ENCODE measurements around the gene PDK2.

PDK2 gene

DNA sequence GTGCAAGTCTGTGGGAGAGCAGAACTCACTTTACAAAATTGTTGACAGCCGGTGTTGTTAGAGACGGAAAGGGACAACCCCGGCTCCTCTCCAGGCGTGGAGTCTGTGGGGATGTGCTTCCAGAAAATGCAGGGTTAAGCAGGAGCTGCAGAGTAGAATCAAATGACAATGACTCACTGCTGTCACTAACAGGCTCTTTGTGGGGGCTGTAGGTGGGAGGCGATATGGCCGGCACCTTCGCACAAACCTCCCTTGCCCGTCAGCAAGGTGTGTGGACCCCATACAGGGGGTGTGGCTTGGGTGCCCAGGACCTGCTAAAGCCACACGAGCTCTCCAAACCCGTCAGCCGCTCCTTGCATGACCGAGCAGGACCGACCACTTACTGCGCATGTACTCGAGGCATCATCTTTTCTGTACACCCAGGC is 5.8 kb downstream of the PDK2 start:
- no peak for DNase-seq (ENCODE audit: low read depth)

DNA sequence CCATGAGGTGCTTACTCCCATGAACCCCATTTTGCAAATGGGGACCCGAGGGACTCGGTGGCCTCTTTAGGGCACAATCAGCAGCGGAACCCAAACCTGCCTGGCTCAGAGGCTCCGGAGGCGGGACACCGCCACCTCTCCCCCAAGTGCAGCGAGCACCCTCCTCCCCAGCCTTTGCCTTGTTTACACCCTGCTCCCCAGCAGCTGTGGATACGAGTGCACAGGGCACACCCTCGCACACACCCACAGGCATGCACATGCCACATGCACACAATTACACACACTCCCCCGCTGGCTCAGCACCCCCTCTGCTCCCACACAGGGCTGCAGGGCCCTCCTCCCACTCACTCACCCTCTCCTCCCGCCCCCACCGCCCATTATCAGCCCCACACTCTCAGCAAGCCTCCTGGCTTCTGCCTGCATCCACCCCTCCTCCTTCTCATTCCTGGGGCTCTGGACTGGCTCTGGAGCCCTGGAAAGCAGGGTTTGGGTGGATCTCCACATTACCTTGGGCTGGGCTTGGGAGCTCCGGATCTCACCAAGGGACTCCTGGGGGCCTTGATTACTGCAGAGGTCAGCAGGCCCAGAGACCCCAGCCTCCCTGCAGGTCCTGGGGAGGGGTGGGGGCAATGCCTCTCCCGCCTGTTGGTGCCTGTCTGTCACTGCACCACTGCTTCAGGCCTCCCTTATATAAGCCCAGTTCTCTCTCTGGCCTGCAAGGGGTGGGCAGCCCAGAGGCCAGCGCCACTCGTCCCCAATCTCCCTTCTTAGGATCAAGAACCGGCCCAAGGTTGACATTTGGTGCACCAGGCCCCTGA is 6.4 kb downstream of the PDK2 start:
- DNase-seq (ENCODE audit: low read depth) = no peak

DNA sequence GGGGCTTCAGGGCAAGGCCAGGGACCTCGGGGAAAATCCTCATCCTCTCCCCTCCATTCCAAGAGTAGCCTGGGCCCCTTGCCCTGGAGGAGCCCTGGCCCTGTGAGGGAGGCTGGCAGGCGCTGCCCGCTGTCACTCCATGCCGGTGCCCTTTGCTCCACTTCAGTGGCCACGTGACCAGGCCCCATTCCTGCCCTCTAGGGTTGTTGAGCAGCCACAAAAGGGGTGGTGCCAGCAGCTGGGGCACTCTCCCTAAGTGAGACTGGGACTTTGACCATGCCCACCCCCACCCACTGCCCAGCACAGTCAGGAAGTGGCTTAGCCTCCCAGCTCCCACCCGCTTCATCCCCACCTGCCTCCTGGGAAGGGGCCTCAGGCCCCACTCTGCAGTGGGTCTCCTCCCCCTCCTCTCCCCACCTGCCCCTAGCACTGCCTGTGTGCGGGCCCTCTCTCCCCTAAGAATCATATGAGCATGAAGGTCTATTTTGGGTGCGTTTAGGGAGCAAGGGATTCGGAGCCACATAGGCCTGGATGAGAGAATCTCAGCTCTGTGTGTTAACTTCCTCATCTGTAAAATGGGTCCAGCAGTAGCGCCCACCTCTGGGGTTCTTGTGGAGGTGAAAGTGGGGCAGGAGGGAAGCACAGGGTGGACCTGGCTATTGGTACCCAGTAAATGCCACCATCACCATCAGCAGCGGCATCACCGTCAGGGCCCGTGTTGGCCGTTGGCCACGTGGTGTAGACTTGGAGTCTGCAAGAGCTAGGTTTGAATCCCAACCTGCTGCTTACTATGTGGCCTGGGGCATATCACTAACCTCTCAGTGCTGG is 7.2 kb downstream of the PDK2 start:
- DNase-seq (ENCODE audit: low read depth) = no peak

DNA sequence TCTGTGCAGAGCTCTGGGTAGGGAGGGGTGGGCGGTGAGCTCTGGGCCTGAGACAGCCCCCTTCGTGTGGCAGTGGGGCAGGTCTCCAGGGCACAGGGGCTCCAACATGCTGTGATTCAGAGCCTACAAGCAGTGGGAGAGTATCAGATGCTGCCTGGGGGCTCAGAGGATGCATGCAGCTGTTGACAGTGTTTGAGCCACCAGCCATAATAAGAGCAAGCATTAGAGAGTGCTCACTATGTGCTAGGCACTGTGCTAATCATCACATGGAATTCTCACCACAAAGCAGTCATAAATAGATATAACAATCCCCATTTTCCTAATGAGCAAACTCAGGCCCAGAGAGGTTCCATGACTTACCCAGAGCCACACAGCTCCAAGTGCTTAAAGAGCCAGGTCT is 8.1 kb downstream of the PDK2 start:
- no peak for DNase-seq (ENCODE audit: low read depth)

DNA sequence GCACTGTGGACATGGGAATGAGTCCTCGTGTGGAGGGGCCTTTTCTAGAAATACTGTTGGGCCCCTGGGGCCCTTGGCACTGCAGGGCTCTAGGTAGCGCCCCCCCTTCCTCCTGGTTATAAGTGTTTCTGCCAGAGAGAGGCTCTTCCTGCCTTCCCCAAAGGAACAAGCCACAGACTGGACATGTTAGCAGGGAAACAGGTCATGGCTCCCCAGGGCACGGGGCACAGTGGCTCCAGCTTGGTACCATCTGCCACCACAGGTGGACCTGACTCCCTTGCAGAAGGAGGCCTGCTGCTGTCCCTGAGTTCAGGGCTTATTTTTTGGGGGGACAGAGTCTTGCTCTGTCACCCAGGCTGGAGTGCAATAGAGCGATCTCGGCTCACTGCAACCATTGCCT is 8.8 kb downstream of the PDK2 start:
- no peak for DNase-seq (ENCODE audit: low read depth)

DNA sequence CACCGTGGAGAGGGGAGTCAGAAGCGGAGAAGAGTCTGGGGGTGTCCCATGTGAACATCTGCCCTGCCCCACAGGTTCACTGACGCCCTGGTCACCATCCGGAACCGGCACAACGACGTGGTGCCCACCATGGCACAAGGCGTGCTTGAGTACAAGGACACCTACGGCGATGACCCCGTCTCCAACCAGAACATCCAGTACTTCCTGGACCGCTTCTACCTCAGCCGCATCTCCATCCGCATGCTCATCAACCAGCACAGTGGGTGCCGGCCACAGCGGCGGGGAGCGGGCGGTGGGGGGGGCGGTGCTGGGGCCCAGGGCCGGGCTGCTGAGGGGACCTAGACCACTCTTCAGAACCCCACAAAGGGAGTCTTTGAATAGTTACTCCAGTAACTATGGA is 10.7 kb downstream of the PDK2 start:
- no peak for DNase-seq (ENCODE audit: low read depth)

DNA sequence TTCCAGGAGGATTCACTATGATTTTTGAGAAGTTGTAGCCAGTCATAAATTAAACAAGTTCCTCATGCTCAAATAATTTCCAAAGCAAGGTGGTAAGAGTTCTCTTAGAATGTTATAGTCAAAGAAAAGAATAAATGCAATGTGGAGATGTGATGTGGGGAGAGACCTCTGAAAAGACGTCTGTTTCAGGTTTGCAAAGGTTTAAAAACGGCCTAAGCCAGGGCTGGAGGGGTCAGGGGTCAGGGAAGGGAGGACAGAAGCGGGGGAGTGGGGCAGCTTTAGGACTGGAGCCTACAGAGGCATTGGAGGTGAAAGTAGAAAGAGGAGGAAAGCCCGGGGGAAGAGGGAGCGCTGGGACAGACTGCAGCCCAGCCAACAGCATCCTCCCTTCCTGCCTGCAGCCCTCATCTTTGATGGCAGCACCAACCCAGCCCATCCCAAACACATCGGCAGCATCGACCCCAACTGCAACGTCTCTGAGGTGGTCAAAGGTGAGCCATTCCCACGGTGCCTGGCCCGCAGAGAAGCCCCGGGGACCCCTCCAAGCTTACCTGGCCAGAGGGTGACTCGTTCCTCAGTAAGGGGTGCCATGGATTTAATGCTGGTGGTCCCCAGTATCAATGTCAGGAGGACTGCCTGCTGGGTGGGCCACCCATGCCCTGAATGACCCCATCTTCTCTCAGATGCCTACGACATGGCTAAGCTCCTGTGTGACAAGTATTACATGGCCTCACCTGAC is 11.4 kb downstream of the PDK2 start:
- no peak for DNase-seq (ENCODE audit: low read depth)

DNA sequence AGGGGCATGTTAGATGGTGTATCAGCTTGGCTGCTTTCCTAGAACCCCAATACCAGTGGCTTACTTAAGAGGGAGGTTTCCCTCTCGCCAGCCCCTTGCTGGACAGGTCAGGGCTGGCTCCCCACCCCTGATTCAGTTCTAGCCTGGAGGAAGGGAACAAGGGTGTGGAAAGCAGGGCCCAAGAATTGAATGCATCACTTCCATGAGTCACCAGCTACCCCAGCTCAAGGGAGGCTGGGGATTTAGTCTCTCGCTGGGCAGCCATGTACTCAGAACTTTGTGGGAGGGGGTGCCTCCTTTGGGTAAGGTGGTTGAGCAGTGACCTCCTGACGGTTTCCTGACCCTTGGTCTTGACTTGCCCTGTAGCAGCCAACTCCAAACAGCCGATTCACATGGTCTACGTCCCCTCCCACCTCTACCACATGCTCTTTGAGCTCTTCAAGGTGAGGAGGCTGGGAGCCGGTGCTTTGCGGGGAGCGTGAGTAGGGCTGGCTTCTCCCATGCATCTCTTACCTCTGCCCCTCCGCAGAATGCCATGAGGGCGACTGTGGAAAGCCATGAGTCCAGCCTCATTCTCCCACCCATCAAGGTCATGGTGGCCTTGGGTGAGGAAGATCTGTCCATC is 12.8 kb downstream of the PDK2 start:
- no peak for DNase-seq (ENCODE audit: low read depth)

DNA sequence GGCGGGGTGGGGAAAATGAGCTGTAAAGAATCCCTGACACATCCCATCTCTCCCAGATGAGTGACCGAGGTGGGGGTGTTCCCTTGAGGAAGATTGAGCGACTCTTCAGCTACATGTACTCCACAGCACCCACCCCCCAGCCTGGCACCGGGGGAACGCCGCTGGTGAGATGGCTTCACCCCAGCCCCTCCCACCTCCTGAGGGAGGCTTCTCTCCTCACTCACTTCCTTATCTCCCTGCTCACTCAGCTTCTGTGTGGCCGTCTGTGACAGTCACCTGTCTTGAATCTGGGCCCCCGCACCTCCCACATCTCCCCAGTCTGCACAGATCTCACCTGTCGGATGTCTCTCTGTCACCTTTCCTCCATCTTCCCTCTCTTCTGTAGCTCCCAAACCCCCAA is 13.4 kb downstream of the PDK2 start:
- DNase-seq (ENCODE audit: low read depth) = no peak

DNA sequence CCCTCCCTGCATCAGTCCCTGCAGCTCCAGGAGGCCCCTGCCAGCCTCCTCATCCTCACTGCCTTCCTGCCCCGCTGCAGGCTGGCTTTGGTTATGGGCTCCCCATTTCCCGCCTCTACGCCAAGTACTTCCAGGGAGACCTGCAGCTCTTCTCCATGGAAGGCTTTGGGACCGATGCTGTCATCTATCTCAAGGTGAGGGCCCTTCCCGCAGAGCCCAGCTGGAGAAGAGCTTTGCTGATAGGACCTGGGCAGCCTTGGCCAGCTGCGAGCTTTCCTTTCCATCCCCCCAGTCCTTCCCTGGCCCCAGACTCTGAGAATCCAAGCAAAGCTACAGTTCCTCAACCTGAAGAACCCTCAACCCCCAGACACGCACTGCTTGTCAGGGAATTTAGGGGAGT is 14.1 kb downstream of the PDK2 start:
- DNase-seq (ENCODE audit: low read depth) = no peak

DNA sequence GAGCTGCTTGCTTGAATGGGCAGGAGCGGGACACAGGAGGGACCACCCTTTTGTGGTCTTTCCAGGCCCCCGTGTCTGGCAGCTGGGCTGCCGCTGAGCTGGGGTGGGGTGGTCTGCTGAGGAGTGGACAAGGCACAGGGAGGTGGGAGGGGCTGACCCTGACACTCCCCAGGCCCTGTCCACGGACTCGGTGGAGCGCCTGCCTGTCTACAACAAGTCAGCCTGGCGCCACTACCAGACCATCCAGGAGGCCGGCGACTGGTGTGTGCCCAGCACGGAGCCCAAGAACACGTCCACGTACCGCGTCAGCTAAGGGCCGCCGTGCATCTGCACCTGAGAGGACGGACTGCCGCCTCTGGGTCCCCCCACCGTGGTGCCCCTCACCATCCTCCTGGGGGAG is 14.6 kb downstream of the PDK2 start:
- DNase-seq (ENCODE audit: low read depth) = no peak

DNA sequence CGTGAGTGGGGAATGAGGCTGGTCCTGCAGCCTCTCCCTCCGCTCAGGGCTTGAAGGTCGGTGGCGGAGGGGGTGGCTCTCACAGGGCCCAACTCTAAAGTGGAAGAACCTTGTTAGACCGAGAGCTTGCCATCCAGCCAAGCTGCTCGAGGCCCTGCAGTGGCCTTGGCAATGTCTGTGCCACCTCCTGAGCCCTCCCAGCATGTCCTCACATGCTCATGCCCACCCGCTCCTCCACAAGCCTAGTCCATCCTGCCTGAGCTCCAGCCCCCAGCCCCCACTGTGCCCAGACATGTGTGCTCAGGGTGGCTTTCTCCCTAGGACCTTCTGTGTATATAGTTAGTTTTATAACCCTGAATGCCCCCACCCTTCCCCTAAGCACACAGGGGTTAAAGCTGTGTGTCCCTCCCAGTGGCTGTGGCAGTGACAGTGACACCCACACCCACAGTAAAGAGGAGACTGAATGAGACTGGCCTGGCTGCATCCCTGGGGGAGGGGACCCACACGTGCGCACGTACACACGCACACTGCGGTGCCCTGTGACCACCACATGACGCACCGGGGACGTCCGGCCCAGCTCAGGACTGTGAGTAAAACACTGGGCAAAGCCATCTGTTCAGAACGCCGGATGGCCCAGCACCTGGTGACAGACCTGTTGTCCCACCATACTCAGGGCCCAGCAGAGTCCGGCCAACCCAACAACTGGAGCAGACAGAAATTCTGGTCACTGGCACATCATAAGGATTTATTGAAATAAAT is 15.6 kb downstream of the PDK2 start:
- no peak for DNase-seq (ENCODE audit: low read depth)

DNA sequence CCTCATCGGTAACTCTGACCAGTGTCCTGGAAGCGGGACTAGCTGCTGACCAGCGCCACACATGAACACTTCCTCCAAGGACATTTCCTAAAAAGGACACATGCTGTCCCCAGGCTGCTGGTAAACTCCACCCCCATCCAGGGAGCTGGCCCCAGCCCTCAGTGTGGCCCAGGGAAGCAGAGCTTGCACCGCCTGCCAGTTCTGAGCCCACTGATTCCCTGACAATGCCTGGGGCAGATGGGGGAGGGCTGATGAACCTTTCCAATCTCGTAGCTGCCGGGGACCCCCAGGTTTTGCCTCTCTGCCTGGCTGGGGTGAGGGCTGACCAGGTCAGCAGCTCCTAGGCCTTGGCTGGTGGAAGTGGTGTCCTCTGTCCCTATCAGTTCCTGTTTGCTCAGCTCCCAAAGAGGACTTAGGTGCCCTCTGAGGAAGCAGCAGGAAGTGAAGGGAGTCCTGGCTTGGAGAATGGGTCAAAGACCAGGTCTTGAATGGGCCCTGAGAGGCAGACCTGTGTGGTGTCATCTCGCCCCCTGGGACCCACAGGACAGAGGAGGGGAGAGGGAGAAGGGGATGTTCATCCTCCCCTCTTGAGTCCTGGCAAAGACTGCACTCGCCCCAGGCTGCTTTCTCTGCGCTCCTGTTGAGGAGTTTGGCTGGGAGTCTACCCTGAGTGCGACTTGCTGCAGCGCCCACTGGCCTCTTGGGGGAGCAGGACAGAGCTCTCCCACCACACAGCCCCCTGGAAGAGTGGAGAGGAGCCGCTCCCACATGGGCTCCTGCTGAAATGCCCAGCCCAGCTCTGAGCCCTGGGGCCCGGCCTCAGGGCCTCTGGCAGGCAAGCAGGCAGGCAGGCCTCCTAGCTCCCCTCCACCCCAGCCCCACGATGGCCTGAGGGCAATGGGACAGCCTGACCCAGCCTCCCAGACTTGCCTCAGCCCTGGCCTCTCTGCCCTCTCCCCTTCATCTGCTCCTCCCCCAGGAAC is 16.8 kb downstream of the PDK2 start:
- DNase-seq (ENCODE audit: low read depth) = no peak

DNA sequence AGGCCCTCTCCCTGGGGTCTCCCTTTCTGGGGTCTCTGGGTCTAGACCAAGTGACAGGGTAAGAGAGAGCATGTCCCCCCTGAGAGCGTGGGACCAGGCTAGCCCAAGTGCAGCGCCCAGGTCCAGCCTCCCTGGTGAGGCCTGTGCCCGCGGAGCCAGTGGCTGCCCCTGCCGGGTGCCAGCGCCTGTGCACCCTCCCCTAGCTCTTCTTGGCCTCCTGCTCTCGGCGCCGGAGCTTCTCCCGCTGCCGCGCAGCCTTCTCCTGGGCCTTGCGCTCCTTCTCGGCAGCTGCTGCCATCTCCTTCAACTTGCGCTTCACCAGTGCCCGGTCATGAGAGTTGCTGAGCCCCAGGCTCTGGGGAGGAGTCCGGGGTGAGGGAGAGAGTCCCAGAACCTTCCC is 17.5 kb downstream of the PDK2 start:
- DNase-seq (ENCODE audit: low read depth) = no peak

DNA sequence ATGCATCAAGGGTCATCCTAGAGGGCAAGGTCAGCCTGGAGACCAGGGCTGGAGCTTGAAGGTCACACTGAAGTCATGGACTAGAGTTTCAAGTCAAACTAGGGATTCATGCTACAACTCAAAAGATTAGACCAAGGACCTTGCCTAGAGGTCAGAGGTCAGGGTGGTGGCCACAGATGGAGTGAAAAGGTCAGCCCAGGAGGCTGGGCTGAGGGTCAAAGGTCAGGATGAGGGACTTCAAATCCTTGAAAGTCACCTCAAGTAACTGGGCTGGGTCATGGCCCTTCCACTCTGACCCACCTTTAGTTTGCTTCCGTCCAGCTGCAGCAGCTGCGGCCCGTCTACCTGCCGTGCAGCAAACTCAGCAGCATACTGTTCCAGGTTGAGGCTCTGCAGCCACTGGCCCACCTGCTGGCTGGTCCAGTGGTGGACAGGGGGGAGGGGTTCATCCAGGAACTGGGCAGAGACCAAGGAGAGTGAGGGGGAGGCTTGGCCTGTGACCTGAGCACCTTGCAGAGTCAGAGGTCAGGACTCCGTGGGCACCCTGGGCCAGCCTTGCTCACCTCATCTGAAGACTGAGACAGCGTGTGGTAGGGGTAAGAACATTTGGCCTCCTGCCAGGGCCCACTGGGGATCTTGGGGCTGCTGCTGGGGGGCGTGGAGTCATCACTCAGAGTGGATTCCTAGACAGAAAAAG is 18.6 kb downstream of the PDK2 start:
- no peak for DNase-seq (ENCODE audit: low read depth)

DNA sequence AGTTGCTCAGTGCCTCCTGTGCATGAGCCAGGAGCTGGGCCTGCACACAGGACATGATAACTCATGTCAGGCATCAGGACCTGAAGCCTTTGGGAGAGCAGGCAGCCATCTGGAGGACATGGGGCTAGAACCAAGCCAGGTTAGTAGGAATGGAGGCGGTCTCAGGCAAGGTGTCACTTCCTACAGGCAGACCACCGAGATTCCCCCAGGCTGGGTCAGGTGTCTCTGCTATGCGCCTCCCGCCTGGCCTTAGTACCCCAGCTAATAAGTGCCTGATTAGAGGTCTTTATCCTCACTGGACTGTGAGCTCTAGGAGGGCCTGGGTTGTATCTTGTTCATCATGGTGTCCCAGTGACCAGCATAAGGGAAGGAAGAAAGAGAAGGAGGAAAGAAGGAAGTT is 19.2 kb downstream of the PDK2 start:
- DNase-seq (ENCODE audit: low read depth) = no peak

DNA sequence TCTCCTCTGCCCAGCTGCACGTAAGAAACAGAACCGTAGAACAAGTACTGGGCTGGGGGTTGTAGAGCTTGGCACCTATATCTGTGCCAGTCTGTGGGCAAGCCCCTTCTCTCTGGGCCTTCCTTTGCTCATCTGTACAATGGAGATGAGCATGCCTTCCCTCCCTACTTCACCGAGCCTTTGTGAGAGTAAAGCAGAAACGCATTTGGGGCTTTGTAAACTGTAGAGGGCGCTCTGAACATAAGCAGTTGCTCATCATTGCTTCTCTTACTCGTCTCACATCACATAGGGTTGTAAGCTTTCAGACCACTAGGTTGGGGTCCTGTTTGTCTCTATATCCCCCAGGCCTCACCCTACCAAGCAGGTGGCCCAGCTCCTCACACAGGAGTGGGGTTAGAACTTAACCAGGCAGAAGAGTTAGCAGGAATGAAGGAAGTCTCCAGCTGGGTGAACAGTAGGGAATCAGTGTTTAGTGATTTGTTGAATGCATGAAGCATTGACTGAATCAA is 19.8 kb downstream of the PDK2 start:
- no peak for DNase-seq (ENCODE audit: low read depth)

DNA sequence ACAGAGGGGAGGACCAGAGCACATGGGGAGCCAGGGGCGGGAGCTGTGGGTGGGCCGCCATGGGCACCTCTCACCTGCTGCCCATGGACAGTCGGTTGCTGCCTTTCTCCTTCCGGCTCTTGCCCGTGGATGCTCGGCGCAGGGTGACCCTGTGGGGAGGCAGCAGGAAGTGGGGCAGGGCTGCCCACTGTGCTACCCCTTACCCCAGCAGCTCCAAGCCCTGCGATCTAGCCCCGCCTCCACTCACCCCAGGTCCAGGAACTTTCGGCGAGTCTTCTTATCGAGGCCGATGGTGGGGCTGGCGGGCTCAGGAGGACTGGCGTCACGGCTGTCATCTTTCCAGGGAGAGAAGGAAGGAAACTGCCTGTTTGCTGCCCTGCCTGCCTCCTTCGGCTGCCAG is 20.6 kb downstream of the PDK2 start:
- DNase-seq (ENCODE audit: low read depth) = no peak
